Panc1 (cell line): ENCODE data around the gene NDNF. TPM values are rescaled to one million over a fixed set of nuclear protein-coding genes. Genes with fewer than 3 reads are reported as not detected.

Experiments used
- ATAC-seq: fragments of 200-7000 bp; cut with Tn5 transposase; 2 replicates; pipeline ENCODE4 v1.9.1; 2020; ENCODE audit warnings: mild to moderate bottlenecking, moderate library complexity
- BruUV-seq: library from RNA; stranded (reverse); fragments of 400-500 nt; replicated peaks from 2 replicates; lab custom pipeline; 2021; lab: Mats Ljungman, UMichigan
- CTCF ChIA-PET: fragments of 300-600 bp; sonication (Branson Sonifier 250); formaldehyde crosslinking; loops from one replicate; lab custom pipeline; 2022; ENCODE audit warnings: antibody characterized with exemption; lab: Charles Lee
- POLR2A ChIA-PET: fragments of 300-600 bp; sonication (Branson Sonifier 250); formaldehyde crosslinking; loops from one replicate; lab custom pipeline; 2022; ENCODE audit warnings: antibody characterized with exemption; lab: Charles Lee
- DNase-seq: peaks from one replicate; pipeline ENCODE4 v3.0.0-alpha.2; 2010; ENCODE audit warnings: low read depth, low spot score
- H3K27ac ChIP-seq: 2 replicates; pipeline ENCODE4 v1.5.1; 2011; ENCODE audit warnings: mild to moderate bottlenecking, low read length, inconsistent platforms
- H3K27me3 ChIP-seq: fragments of 200-500 bp; sonication (Bioruptor generic); 2 replicates; pipeline ENCODE4 v1.6.0; 2014; ENCODE audit warnings: low read length, inconsistent platforms; ENCODE audit not compliant: control insufficient read depth, insufficient read depth
- H3K36me3 ChIP-seq: fragments of 200-500 bp; sonication (Bioruptor generic); 2 replicates; pipeline ENCODE4 v1.5.1; 2014; ENCODE audit warnings: inconsistent platforms, mild to moderate bottlenecking, low read length, moderate library complexity; ENCODE audit not compliant: control insufficient read depth, insufficient read depth
- H3K4me1 ChIP-seq: 2 replicates; pipeline ENCODE4 v1.5.1; 2011; ENCODE audit warnings: inconsistent platforms, mild to moderate bottlenecking, low read length, moderate library complexity; ENCODE audit not compliant: control insufficient read depth, insufficient read depth
- H3K4me3 ChIP-seq, 2 experiments: 2 replicates each; pipeline ENCODE4 v1.5.1; 2011 to 2012; ENCODE audit warnings: low read depth in 2 of 2, low read length in 2 of 2, mild to moderate bottlenecking in 2 of 2, inconsistent platforms in 1 of 2, moderate library complexity in 1 of 2
- H3K9me3 ChIP-seq: fragments of 200-500 bp; sonication (Bioruptor generic); 2 replicates; pipeline ENCODE4 v1.5.1; 2014; ENCODE audit warnings: low read depth, mild to moderate bottlenecking, inconsistent platforms, low read length, moderate library complexity; ENCODE audit not compliant: control insufficient read depth, insufficient read depth
- POLR2AphosphoS5 ChIP-seq: IDR thresholded peaks from 2 replicates; pipeline ENCODE4 v1.6.1; 2012; ENCODE audit warnings: mild to moderate bottlenecking, low read depth, low read length, moderate library complexity
- SIN3A ChIP-seq: IDR thresholded peaks from 2 replicates; pipeline ENCODE4 v1.6.1; 2012; ENCODE audit warnings: low read depth, mild to moderate bottlenecking, low read length, moderate library complexity, borderline replicate concordance; ENCODE audit not compliant: insufficient read depth
- TCF7L2 ChIP-seq: IDR thresholded peaks from 2 replicates; pipeline ENCODE4 v1.6.1; 2011; ENCODE audit warnings: mild to moderate bottlenecking, low read depth, low read length, inconsistent platforms
- in situ Hi-C: cut with HindIII; loops from 2 replicates; pipeline ENCODE4 v1.10.0; 2016; ENCODE audit warnings: low sequenced_read_pairs, low pct_unique_long_range_greater_than_20kb
- intact Hi-C: fragments of 100-400 bp; cut with micrococcal nuclease; formaldehyde crosslinking; loops from one replicate; pipeline ENCODE4 v1.10.0; 2022; ENCODE audit not compliant: unreplicated experiment
- total RNA-seq: library from RNA; stranded (reverse); gene quantifications from one replicate; pipeline ENCODE4 v1.2.1, GENCODE V29; 2021; ENCODE audit not compliant: unreplicated experiment
- TF ChIP-seq, protein P1 (sequence below), 2 experiments: IDR thresholded peaks; 2 replicates each; pipeline ENCODE4 v1.6.1; 2011 to 2012; ENCODE audit warnings: low read depth in 2 of 2, control low read depth in 1 of 2, low read length in 1 of 2, mild to moderate bottlenecking in 1 of 2, moderate library complexity in 1 of 2; ENCODE audit not compliant: insufficient read depth in 1 of 2
- TF ChIP-seq, protein P2 (sequence below): fragments of 450-650 bp; IDR thresholded peaks from 2 replicates; pipeline ENCODE4 v1.5.1; 2017; ENCODE audit warnings: mild to moderate bottlenecking

The NDNF gene
- total RNA-seq, 1 experiment from 2014 or later = 0.10 TPM

DNA sequence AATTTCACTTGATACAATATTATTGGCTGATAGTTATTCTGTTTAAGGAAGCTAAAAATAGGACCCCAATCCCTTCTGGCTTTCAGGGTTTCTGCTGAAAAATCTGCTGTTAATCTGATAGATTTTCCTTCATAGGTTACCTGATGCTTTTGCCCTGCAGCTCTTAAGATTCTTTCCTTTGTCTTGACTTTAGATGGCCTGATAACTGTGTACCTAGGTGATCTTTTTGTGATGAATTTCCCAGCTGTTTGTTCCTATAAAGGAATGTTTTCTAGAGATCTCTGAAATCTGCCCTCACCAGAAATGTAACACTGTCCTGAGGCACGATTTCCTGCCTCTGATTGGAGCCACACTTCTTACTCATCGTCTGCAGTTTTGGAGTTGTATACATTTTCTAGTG, 80.5 kb downstream of the NDNF start:
- TF ChIP-seq TCF7L2 (no peak), POLR2AphosphoS5 (no peak), SIN3A (no peak)
- TF ChIP-seq, protein P1, sequence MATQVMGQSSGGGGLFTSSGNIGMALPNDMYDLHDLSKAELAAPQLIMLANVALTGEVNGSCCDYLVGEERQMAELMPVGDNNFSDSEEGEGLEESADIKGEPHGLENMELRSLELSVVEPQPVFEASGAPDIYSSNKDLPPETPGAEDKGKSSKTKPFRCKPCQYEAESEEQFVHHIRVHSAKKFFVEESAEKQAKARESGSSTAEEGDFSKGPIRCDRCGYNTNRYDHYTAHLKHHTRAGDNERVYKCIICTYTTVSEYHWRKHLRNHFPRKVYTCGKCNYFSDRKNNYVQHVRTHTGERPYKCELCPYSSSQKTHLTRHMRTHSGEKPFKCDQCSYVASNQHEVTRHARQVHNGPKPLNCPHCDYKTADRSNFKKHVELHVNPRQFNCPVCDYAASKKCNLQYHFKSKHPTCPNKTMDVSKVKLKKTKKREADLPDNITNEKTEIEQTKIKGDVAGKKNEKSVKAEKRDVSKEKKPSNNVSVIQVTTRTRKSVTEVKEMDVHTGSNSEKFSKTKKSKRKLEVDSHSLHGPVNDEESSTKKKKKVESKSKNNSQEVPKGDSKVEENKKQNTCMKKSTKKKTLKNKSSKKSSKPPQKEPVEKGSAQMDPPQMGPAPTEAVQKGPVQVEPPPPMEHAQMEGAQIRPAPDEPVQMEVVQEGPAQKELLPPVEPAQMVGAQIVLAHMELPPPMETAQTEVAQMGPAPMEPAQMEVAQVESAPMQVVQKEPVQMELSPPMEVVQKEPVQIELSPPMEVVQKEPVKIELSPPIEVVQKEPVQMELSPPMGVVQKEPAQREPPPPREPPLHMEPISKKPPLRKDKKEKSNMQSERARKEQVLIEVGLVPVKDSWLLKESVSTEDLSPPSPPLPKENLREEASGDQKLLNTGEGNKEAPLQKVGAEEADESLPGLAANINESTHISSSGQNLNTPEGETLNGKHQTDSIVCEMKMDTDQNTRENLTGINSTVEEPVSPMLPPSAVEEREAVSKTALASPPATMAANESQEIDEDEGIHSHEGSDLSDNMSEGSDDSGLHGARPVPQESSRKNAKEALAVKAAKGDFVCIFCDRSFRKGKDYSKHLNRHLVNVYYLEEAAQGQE (IDR thresholded peaks at IDR 0.05; ENCODE audit: insufficient read depth in 1 of 2, low read depth in 2 of 2, low read length in 1 of 2) = no peak
- TF ChIP-seq, protein P2, sequence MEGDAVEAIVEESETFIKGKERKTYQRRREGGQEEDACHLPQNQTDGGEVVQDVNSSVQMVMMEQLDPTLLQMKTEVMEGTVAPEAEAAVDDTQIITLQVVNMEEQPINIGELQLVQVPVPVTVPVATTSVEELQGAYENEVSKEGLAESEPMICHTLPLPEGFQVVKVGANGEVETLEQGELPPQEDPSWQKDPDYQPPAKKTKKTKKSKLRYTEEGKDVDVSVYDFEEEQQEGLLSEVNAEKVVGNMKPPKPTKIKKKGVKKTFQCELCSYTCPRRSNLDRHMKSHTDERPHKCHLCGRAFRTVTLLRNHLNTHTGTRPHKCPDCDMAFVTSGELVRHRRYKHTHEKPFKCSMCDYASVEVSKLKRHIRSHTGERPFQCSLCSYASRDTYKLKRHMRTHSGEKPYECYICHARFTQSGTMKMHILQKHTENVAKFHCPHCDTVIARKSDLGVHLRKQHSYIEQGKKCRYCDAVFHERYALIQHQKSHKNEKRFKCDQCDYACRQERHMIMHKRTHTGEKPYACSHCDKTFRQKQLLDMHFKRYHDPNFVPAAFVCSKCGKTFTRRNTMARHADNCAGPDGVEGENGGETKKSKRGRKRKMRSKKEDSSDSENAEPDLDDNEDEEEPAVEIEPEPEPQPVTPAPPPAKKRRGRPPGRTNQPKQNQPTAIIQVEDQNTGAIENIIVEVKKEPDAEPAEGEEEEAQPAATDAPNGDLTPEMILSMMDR = no peak
- H3K9me3 ChIP-seq = no peaks in the 10 kb centered on the region
- no peaks in the 10 kb centered on the region for H3K4me1 ChIP-seq
- intact Hi-C loops = no loop called here
- H3K36me3 ChIP-seq = no peaks in the 10 kb centered on the region
- no peak overlapping the region for H3K4me3 ChIP-seq
- BruUV-seq = no TSS peak
- DNase-seq (no peak), ATAC-seq (no peak)
- no peaks in the 10 kb centered on the region for H3K27me3 ChIP-seq
- in situ Hi-C loops = no loop called here
- CTCF ChIA-PET = no interaction called here
- H3K27ac ChIP-seq = no peak overlapping the region
- POLR2A ChIA-PET = no interaction called here

DNA sequence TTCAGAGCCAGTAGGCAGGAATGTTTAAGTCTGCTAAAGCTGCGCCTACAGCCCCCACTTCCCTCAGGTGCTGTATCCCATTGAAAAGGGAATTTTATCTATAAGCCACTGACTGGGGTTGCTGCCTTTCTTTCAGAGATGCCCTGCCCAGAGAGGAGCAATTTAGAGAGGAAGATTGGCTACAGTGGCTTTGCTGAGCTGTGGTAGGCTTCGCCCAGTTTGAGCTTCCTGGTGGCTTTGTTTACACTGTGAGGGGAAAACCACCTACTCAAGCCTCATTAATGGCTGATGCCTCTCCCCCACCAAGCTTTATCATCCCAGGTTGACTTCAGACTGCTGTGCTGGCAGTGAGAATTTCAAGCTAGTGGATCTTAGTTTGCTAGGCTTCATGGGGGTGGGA, 82.1 kb downstream of the NDNF start:
- Histone ChIP-seq H3K9me3 (no peaks in the 10 kb centered on the region), H3K4me1 (no peaks in the 10 kb centered on the region), H3K27me3 (no peaks in the 10 kb centered on the region), H3K4me3 (no peak overlapping the region), H3K36me3 (no peaks in the 10 kb centered on the region), H3K27ac (no peak overlapping the region)
- no peak for ATAC-seq
- POLR2A ChIA-PET = no interaction called here
- no TSS peak for BruUV-seq
- CTCF ChIA-PET = no interaction called here
- TF ChIP-seq, protein P2 = no peak
- TF ChIP-seq POLR2AphosphoS5 = no peak
- no peak for TF ChIP-seq SIN3A
- no peak for TF ChIP-seq TCF7L2
- no peak for DNase-seq
- in situ Hi-C loops = no loop called here
- intact Hi-C loops = no loop called here

Other genes starting within 250 kb of the NDNF start
- gene PRDM5, start 149.8 kb downstream of the NDNF start, total RNA-seq = 8.4 TPM
- gene TNIP3, start 91.8 kb upstream of the NDNF start, total RNA-seq = not detected